H1 (cell line): ENCODE data around the gene RHOH. TPM values are rescaled to one million over a fixed set of nuclear protein-coding genes. Genes with fewer than 3 reads are reported as not detected.

Experiments
- CEBPB ChIP-seq: IDR thresholded peaks from 2 replicates; pipeline ENCODE4 v1.6.1; 2012; ENCODE audit warnings: low read depth, low read length
- CHD7 ChIP-seq: fragments of 300-600 bp; sonication (generic); IDR thresholded peaks from 2 replicates; pipeline ENCODE4 v1.7.1; 2012; ENCODE audit warnings: low read length, moderate library complexity, mild to moderate bottlenecking, inconsistent platforms; ENCODE audit not compliant: insufficient replicate concordance
- CTBP2 ChIP-seq: IDR thresholded peaks from 2 replicates; pipeline ENCODE4 v1.7.0; 2011; ENCODE audit warnings: borderline replicate concordance, mild to moderate bottlenecking, moderate library complexity, mixed read lengths, low read length; ENCODE audit not compliant: insufficient read depth, insufficient read length
- FOSL1 ChIP-seq: IDR thresholded peaks from 2 replicates; pipeline ENCODE4 v1.6.1; 2011; ENCODE audit warnings: mild to moderate bottlenecking, low read depth, low read length, moderate library complexity; ENCODE audit not compliant: insufficient read depth
- HDAC2 ChIP-seq, 2 experiments: fragments of 300-600 bp in 1 of 2; sonication (generic) in 1 of 2; IDR thresholded peaks; 2 replicates each; pipeline ENCODE4 v1.6.1; 2011 to 2012; ENCODE audit warnings: low read depth in 2 of 2, low read length in 2 of 2, mild to moderate bottlenecking in 2 of 2, moderate library complexity in 2 of 2, borderline replicate concordance in 1 of 2, inconsistent platforms in 1 of 2
- KDM5A ChIP-seq: fragments of 200-600 bp; IDR thresholded peaks from 2 replicates; pipeline ENCODE4 v1.7.1; 2012; ENCODE audit warnings: mild to moderate bottlenecking, low read length, inconsistent platforms, mixed read lengths
- POLR2A ChIP-seq, 2 experiments: IDR thresholded peaks; 1 replicate in 1 of 2; 2 replicates in 1 of 2; pipeline ENCODE4 v1.6.1; 2011; ENCODE audit warnings: low read depth in 2 of 2, low read length in 2 of 2, mild to moderate bottlenecking in 2 of 2; ENCODE audit errors: control extremely low read depth in 1 of 2
- RNF2 ChIP-seq: fragments of 200-900, 300-1000 bp; sonication (generic); IDR thresholded peaks from 2 replicates; pipeline ENCODE4 v1.7.1; 2016; ENCODE audit warnings: borderline replicate concordance, low read depth, mild to moderate bottlenecking, antibody characterized with exemption, low read length; ENCODE audit not compliant: poor library complexity, severe bottlenecking; ENCODE audit errors: missing control alignments
- ZNF274 ChIP-seq: IDR thresholded peaks from 2 replicates; pipeline ENCODE4 v1.7.0; 2012; ENCODE audit warnings: low read length, borderline replicate concordance; ENCODE audit errors: extremely low read depth
- polyA plus RNA-seq, 7 experiments: library from polyadenylated mRNA; depleted of rRNA in 3 of 7; stranded (reverse) in 5 of 7; unstranded in 2 of 7; fragments of >200 nt in 5 of 7; fragments of 200-250 nt in 2 of 7; gene quantifications; 1 replicate in 5 of 7; 2 replicates in 1 of 7; 4 replicates in 1 of 7; pipeline versions ENCODE4 v1.2.1 to v1.2.3, GENCODE V29; 2011 to 2013; ENCODE audit warnings: missing spikeins in 2 of 7, mixed read lengths in 2 of 7
- total RNA-seq: library from RNA; stranded (reverse); fragmentation: NEBNext Ultra II Directional; extraction: Animal tissue kit (Norgen Biotek cat#: 25700); gene quantifications from 2 replicates; pipeline ENCODE4 v1.2.1, GENCODE V29; 2021
- TF ChIP-seq, protein P1 (sequence below): IDR thresholded peaks from 2 replicates; pipeline ENCODE4 v1.6.1; 2012; ENCODE audit warnings: inconsistent platforms

Gene RHOH
- total and polyA plus RNA-seq, 2 of the 8 experiments (the other 6 are each of a cell fraction or from before 2014, with no cell fraction given) = 5.9 to 6.9 TPM

DNA sequence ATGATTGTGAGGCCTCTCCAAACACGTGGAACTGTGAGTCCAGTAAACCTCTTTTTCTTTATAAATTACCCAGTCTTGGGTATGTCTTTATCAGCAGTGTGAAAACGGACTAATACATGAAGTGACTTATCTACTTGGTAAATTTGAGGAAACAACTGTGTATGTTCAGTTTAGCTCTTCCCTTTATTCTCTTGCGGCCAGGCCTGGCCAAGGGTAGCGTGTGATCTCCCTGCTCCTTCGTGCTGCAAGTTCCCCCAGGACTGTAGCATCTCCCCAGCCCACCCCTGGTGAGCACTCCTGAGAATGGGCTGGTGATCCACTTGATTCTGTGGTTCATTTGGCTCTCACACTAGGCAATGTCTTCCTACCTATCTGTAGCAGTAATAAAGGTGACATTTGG lies 85.1 kb downstream of the RHOH start (continued):
- TF ChIP-seq CHD7 (no peak), CTBP2 (no peak), CEBPB (no peak), ZNF274 (no peak), RNF2 (no peak), HDAC2 (IDR thresholded peaks at IDR 0.05; ENCODE audit: borderline replicate concordance in 1 of 2, low read depth in 2 of 2, low read length in 2 of 2) (no peak), KDM5A (no peak), POLR2A (IDR thresholded peaks at IDR 0.05; ENCODE audit: control extremely low read depth in 1 of 2, low read depth in 2 of 2, low read length in 2 of 2) (no peak), FOSL1 (no peak)
- TF ChIP-seq, protein P1, sequence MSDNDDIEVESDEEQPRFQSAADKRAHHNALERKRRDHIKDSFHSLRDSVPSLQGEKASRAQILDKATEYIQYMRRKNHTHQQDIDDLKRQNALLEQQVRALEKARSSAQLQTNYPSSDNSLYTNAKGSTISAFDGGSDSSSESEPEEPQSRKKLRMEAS = no peak
- TF ChIP-seq, all 59 proteins: peak for 0
